SK-N-MC (cell line): ENCODE data around the gene AK4.

Source experiments
- EZH2 ChIP-seq: fragments of 200-600 bp; sonication (generic); IDR thresholded peaks from one replicate; pipeline ENCODE4 v1.6.1; 2017; ENCODE audit warnings: antibody characterized with exemption
- FOXP2 ChIP-seq: optimal IDR thresholded peaks from 2 replicates; pipeline ENCODE3; 2011; ENCODE audit warnings: mild to moderate bottlenecking, moderate library complexity; ENCODE audit not compliant: insufficient read depth; ENCODE audit errors: extremely low read length, control extremely low read depth
- POLR2AphosphoS5 ChIP-seq: IDR thresholded peaks from 2 replicates; pipeline ENCODE4 v1.6.1; 2012; ENCODE audit warnings: mild to moderate bottlenecking, low read depth, low read length, borderline replicate concordance

DNA sequence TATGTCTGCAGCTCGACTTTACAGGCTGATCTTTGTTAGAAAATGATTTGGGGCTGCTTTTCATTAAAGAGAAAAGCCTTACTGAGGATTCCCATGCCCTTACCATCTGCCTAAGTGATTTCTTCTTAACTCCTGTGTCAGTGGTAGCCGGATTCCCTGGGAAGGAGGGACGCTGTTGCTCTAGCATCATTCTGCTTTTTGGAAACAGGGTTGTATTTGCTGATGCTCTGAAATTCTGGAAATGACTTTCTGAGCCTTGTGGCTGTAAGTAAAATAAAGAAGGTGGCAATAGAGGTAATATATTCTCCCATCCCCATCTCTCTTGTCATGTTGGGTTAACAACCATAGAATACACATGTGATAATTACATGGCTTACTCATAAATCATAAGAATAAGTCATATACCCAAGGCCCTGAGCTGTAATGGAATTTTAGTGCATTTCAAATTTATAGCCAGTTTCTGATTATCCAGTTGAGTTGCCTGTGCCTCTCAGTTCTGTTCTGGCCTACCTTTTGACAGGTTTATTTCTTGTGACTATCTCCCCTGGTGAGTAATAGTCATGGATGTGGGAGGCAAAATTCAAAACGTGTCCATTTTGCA is 74.4 kb downstream of the AK4 start:
- TF ChIP-seq EZH2 (no peak), POLR2AphosphoS5 (no peak), FOXP2 (no peak)
